Suppressor macrophage treated with lipopolysaccharide for 4 hours (primary cell): Measurements from ENCODE around the gene SMURF2.
A peak's percentile ranks its signal among the peaks of the same experiment; 100 is the strongest.
"Not testable (repeated sequence)": the region's sequence is repeated elsewhere in the genome, so short reads cannot be mapped to it uniquely, and the experiment has no call there.

Source experiments
- DNase-seq: peaks from one replicate; pipeline ENCODE4 v3.0.0-alpha.2; 2020

Gene SMURF2

GRCh38 chr17:64664299-64664981 is 2.3 kb upstream of the SMURF2 start:
- DNase-seq: not testable (repeated sequence)

- not testable (repeated sequence) for DNase-seq
These were observed 1.7 kb upstream of the SMURF2 start for GRCh38 chr17:64663836-64664235.

- DNase-seq: no peak
These were observed 764 bp upstream of the SMURF2 start for GRCh38 chr17:64662774-64663367.

DNA sequence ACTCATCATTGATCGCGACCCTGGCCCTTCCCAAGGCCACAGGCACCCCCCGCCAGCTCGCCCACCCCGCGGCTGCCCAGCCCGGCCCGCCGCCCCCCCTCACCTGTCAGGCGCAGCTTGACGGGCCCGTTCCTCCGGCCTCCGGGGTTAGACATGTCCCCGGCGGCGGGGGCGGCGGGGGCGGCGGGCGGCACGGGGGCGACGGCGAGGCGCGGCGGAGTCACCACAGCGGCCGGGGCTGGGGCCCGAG is 456 bp downstream of the SMURF2 start:
- no peak for DNase-seq

DNA sequence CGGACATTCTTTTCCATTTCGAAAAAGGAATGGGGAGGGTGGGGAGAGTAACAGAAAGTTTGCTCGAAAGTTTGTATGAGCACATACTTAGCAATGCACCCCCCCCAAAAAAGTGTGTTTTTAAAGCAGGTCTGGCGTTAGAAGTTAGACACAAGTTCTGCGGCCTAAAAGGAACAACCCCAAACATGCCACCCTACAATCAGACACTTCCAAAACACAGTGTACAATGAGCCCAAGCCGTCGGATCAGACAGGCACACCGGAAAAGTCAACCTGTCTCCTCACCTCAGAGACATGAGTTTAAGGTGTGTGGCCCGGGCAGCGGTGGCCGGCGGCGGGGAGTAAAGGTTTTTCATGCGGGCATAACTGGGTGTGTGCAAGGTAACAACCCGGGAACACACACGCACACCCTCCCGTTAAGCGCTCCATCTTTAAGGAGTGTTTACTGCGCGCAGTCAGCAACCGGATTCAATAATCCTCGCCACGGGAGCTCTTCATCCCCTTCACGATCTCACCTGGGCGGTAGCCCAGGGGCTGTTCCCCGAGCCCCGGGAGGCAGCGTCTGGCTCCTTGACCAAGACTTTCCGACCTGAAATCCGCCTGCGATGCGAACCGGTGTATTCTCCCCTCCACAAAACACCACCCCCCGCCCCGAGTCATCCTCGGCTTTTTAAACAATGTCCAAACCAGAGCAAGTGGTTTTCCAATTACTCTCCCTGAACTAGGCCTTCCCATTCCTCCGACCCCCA is 955 bp downstream of the SMURF2 start:
- peak; percentile 15 for DNase-seq

DNA sequence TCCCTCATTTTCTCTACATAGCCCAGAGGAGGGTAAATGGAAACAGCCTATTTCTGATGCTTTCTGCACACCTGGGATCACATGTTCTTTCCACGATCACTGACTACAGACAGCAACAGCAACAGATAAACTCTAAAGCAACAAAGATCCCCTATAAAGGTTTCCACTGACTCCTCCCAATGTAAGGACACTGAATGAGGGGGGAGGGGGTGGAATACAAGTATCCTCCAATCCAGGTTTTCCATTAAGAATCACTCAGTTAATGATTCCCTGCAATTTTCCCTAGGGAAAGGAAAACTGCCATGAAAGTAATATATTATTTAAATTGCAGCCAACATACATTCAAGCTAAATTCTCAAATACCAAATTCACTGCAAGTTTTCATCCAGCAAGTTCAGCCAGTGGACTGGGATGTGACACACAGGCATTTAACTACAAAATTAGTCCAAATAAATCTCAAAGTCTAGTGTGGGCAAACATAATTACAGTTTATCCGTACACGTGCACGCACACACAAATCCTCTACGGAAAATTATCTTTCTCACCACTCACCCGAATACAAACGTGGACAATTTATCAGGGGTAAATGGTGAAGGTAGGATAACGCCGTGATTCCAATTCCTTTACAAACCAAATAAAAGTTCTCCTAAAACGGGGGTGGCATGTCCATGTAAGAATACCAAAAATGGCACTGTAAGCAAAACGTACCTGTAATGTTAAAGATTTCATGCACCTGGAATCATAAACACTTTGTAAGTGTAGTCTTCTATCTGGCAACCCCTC is 1.7 kb downstream of the SMURF2 start:
- not testable (repeated sequence) for DNase-seq

DNA sequence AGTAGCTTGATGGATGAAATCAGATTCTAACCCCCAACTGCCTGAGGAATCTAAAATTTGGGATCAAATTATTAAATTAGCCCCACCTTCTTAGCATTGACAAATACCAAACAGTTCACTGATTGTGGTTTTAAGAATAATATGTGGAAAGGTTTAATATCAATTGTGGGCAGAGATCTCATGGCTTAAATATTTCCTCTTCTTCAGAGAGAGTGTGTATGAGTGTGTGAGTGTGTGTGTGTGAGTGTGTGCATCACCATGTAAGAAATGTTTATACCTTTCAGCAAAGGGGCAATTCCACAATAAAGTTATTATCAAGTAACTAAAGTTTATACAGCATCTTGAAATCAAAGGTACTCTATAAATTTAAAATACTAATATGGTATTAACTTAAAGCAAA is 3.2 kb downstream of the SMURF2 start:
- no peak for DNase-seq

DNA sequence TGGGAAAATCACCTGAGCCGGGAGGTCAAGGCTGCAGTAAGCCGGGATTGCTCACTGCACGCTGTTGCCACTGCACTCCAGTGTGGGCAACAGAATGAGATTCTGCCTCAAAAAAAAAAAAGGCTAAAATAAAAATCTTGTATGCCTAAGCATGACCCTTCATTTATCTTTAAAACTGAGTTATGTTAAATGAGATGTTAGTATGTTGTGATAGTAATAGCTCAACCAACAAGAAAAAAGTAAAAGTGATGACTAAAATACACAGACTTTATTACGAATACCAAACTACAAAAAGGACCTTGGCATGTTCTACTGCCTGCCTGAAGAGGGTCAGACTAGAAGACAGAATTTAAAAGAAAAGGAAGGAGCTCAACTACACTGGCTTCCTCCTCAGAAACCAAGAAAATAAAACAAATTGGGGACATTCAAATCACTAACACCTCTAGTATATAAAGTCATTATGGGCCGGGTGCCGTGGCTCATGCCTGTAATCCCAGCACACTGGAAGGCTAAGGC is 4.4 kb downstream of the SMURF2 start:
- no peak for DNase-seq

- no peak for DNase-seq
These were observed 6.4 kb downstream of the SMURF2 start for GRCh38 chr17:64655704-64656103.

GRCh38 chr17:64653985-64654355 is 8.1 kb downstream of the SMURF2 start:
- no peak for DNase-seq

DNA sequence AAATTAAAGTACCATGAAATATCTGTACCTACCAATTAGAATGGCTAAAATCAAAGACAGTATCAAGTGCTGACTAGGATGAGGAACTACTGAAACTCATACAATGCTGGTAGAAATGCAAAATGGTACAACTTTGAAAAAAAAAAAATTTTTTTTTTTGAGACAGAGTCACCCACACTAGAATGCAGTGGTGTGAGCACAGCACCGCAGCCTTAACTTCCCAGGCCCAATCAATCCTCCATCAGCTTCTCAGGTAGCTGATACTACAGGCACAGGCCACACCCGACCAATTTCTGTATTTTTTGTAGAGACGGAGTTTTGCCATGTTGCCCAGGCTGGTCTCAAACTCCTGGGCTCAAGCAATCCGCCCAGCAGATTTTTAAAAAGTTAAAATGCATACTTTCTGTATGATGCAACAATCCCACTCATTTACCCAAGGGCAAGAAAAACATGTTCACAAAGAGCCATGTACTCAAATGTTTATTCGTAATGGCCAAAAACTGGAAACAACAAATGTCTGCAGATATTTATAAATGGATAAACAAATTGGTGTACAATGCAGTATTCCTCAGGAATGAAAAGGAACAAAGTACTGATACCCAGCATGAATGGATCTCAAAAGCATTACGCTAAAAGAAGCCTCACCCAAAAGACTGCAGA is 8.7 kb downstream of the SMURF2 start:
- DNase-seq: peak; percentile 35

DNA sequence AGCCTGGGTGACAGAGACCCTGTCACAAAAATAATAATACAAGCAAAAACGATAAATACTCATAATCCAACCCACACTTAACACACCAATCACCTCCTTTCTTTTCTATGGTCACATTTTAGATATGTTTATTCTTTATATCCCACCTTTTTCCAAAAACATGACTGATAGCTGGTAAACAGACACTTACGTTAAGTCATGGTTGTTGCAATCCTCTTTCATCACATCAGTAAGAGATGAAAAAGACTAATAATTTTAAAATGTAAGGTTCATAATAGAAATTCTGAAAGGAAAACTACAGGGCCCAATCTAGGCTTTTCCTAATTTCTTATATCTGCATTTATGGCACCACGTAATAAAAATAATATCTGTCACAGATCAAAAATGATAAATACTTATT is 10.2 kb downstream of the SMURF2 start:
- no peak for DNase-seq

DNA sequence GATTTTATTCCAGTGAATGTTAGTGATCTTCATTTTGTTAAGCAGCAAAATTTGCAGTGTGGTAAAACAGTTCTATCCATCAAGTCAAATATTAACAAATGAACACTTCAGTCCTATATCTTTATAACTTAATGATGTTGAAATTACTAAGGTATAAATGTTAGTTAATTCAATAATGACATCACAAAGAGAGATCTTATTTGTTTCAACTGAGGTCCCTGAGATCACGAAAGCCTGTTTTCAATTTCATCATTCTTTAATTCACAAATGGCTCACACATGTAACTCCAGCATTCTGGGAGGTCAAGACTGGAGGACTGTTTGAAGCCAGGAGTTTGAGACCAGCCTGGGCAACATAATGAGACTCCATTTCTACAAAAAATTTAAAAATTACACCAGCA is 13.9 kb downstream of the SMURF2 start:
- DNase-seq: no peak

GRCh38 chr17:64647817-64648216 is 14.3 kb downstream of the SMURF2 start:
- no peak for DNase-seq

DNA sequence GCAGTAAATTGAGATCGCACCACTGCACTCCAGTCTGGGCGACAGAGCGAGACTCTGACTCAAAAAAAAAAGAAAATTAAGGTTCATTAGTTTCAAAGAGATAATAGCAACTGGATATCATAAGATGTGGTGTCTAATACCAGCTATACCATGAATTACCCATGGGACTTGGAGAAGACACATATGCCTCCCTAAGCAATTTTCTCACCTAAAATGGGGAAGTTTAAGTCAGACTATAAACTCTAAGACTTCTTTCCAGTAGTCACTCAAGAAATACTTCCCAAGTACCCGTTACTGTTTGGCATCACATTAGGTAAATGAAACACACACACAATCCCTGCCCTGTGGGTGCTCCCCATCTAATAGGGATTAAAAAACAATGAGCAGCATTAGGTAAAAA is 22.6 kb downstream of the SMURF2 start:
- peak; percentile 48 for DNase-seq

GRCh38 chr17:64638552-64639203 is 23.4 kb downstream of the SMURF2 start:
- DNase-seq: no peak

DNA sequence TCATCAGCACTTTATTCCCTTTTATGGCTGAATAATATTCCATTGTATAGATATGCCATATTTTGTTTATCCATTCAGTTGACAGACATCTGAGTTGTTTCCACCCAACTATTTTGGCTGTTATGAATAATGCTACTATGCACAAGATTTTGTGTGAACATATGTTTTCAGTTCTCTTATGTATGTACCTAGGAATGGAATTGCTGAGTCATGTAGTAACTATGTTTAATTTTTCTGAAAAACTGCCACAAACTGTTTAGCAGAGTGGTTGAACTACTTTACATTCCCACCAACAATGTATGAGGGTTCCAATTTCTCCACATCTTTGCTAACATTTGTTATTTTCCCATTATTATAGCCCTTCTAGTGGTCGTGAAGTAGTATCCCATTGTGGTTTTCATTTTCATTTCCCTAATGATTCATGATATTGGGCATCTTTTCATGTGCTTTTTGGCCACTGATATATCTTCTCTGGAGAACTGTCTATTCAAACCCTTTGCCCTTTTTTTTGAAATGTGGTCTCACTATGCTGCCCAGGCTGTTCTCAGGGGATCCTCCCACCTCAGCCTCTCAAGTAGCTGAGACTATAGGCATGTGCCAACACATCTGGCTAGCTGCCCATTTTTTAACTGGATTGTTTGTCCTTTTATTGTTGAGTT is 26.3 kb downstream of the SMURF2 start:
- DNase-seq: peak; percentile 52

- DNase-seq: no peak
These were observed 27.9 kb downstream of the SMURF2 start for GRCh38 chr17:64634218-64634617.

DNA sequence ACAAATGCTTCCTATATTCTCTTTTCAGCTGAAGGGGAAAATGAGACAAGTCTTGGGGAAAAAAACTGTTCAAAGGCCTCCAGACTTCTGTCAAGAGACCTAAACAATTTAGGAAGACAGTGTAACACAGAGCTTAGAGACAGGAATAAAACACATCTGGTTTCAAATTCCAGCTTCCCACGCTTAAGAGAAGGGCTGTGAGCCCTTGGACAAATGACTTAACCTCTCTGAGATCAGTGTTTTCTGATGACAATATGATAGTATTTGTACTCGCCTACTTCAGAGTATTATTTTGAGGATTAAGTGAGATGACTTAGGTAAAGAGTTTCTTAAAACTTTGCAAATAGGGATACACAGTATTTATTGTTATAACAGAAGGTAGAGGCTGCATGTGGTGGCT is 29.5 kb downstream of the SMURF2 start:
- DNase-seq: no peak

DNA sequence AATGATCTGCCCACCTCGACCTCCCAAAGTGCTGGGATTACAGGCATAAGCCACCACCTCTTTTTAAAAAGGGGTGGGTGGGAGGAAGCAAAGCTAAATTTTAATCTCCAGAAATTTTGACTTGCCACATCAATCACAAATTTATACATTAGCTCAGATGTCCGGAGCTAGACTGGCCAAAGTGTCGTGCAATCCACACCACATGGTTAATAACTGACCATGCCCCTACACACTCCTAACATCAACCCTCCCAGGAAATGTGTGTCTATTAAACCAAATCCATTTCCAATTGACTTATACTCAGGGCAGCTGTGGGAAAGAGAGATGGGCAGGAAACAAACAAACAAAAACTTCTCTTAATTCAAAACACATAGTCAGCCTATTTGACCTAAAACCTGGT is 29.9 kb downstream of the SMURF2 start:
- no peak for DNase-seq

DNA sequence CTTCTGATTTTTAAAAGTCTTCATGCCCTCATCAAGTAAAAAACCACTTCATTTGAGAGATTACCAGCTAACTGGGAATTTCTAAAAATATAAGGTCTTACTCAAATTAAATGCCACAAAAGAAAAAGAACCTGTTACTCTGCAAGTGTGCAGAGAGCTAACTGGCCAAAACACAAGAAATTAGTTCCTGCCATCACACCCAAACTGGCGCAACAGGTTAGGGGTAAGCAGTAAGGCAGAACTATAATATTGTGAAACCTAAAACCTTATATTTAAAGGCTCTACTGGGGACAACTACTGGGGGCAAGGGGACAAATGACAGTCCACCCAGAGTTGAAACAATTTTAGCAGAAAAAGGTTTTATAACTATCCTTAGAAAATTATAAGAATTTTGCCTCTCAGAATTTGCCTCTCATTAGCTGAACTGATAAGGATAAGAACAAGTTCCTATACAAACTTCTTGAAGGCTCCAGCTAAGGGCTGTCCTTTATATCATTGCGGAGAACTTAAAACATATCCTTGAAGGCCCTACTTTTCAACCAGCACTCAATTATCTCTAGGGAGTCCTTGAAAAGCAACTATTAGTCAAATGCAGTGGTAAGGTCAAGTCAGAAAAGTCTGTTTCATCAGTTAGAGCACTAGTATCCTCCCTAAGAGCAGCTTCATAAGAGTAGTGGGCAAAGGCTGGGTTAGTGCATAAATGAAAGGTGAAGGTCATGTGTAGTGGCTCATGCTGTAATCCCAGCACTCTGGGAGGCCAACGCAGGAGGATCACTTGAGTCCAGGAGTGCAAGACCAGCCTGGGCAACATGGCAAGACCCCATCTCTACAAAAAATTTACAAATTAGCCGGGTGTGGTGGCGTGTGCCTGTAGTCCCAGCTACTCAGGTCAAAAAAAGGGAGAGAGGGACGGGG is 31.5 kb downstream of the SMURF2 start:
- no peak for DNase-seq
